HG03469 (cell line): ENCODE results near the gene RAB10.
A peak's percentile ranks its signal among the peaks of the same experiment; 100 is the strongest.
"Not testable (repeated sequence)": the region's sequence is repeated elsewhere in the genome, so short reads cannot be mapped to it uniquely, and the experiment has no call there.

Experiments used
- ATAC-seq: cut with Tn5 transposase; IDR thresholded peaks from one replicate; pipeline ENCODE4 v1.9.1; 2021; ENCODE audit warnings: mild to moderate bottlenecking, moderate library complexity, moderate number of reproducible peaks; ENCODE audit not compliant: unreplicated experiment

The RAB10 gene

DNA sequence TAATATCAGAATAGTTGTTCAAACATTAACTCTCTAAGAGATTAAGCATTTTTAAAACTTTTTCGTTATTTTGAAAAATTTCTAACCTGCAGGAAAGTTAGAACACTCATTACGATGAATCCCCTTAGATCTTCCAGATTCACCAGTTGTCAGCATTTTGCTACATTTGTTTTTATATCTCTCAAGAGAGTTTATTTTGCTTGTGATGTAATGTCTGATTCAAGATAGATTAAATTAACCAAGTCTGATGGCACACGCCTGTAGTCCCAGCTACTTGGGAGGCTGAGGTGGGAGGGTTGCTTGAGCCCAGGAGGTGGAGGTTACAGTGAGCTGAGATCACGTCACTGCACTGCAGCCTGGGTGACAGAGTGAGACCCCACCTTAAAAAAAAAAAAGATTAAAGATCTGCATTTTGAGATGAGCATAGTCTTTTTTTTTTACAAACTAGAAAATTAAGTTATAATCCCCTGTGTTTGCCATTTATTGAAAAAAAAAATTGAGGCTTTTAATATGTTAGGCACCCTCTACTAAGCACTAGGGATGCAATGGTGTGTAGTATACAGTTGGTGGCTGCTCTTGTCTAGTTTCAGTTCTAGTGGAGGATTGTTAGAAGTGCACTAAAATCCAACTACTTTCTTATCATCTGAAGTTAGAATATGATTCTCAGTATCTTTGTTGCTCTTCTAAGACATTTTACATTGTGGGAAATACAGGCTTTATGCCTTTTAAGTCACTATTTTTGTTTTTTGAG is 20.9 kb downstream of the RAB10 start:
- no peak for ATAC-seq

DNA sequence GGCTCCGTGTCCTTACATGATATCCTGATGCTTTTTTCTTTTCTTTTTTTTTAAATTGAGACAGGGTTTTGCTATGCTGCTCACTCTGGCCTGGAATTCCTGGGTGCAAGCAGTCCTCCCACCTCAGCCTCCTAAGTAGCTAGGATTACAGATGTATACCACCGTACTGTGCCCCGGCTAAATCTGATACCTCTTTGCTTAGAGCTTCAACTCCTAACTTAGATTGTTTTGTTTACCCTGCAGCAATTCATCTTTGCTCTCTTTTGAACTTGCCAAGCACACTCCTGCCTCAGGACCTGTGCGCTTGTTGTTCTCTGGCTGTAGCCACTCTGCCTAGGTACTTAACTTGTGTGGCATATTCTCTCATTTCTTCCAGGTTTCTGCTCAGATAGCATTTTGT is 24.5 kb downstream of the RAB10 start:
- no peak for ATAC-seq

GRCh38 chr2:26059542-26059941 is 25.7 kb downstream of the RAB10 start:
- no peak for ATAC-seq

- ATAC-seq: no peak
Observed at GRCh38 chr2:26061539-26061938, 27.7 kb downstream of the RAB10 start.

- ATAC-seq: no peak
Observed at GRCh38 chr2:26064846-26065245, 31.0 kb downstream of the RAB10 start.

- no peak for ATAC-seq
Observed at GRCh38 chr2:26067186-26067974, 33.5 kb downstream of the RAB10 start.

DNA sequence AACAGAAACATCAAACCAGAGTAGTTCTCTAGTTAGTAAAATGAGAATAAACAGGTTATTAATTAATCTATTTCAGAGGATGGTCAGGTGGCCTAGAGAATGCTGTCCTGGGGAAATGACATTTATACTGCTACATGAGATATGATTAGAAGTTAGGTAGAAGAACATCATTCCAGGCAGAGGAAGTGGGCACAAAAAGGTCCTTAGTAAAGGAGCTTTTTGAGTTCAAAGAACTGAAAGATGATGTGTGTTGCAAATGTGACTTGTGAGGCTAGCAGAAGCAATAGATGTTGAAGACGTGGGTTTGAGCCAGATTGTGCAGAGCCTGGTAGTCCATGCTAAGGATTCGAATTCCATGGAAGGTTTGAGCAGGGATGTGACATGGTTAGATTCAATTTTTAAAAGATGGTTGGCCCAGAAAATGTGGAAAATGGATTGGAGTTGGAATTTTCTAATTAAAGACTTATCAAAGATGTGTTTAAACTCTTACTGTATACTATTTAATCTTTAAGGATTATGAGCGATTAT is 34.2 kb downstream of the RAB10 start:
- no peak for ATAC-seq

GRCh38 chr2:26068602-26069298 is 34.9 kb downstream of the RAB10 start:
- peak; percentile 66 for ATAC-seq

DNA sequence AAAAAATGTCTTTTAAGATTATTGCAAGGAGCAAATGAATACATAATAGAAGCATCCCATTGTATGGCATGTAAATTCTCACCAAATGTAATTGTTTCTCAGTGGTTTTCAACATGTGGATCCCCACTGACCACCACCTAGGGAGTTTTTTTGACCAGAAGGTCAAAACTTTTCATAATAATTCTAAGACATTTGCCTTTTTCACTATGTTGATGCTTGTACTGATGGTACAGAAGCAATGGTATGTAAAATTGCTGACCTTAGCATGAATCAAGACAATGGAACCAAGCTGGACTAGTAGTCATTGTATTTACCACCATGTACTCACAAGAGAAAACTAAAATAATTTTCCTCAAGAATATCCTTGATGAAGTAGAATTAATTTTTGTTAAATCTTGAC is 36.8 kb downstream of the RAB10 start:
- ATAC-seq: no peak

DNA sequence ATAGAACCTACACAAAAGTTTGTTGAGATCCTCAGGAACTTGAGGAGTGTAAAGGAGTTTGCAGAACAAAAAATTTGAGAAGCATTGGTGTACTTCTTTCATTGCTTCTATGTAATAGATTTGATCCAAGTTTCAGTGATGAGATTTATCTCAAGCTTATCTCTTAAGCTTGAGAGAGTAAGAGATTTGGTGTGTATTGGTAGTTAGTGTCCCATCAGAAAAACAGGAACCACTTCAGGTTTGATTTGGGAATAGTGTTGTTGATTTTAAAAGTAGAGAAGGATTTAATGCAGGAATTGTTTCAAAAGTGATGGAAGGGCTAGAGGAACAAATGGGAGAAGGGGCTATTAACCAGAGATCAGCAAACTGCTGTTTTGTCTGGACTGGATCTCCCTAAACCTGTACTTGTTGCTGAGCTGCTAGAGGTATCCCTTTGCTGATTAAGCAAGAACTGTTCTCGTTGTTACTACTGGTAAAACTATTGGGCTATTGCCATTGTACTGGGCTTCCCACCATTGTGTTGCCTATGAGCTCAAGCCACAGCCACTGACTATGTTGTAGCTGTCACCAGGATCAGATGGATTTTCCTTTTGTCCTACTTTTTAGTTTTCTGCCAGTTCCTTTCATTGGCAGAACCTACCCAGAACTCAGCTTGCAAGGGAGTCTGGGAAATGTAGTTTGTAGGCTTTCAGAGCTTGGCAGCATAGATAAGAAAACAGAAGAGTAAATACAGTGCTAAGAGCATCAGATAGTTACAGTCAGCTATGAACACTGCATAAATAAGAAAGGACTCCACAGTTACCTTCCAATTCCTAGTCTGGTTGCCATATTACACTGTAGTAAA is 39.3 kb downstream of the RAB10 start:
- no peak for ATAC-seq

DNA sequence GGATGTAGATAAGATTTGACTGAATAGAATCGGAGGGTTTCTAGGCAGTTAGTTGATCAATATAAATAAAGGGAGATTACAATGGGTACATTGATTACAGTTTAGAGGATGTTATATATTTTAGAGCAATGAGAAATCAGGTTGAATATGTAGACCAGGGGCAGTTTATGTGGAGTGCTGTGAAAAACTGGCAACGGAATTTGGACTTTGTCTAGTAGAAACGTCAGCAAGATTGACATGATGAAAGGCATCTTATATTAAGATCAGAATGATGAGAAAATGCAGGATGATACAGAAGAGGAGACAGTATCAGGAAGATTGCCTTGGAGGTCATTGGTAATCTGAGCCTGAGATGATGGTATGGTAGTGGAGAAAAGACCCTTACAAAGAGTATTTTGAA is 39.9 kb downstream of the RAB10 start:
- no peak for ATAC-seq

DNA sequence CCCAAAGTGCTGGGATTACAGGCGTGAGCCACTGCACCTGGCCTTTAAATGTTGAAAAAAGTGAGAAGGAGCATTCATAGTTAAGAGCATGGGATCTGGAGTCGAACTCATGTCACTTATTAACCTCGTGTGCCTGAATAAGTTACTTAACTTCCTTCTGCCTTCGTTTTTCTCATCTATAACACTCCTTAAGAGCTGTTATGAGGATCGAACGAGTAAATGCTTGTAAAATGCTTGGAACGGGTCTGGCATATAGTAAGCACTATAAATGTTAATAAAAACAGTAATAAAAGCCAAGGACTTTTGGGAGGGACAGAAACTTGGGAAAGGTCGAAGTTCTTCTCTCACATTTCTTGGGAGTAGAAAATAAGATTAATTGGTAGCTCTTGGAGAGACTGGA is 40.8 kb downstream of the RAB10 start:
- no peak for ATAC-seq

DNA sequence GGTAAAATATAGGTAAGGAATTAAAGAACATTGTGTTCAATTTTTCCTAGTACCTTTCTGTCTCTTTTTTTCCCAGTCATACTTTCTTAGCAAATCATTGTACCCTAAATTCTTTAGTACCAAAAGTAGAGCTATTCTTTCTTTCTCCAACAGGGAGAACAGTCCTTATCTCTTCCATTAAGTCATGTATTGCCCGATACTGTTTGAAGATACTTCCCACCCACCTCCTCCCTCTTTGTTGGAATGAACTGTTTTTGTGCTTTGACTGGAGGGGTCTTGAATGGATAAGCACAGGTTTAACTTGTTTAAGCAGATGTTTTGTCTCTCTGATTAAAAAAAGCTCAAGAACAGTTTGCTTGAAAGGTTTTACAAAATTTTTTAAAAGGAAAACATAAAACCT is 41.3 kb downstream of the RAB10 start:
- no peak for ATAC-seq

- ATAC-seq: no peak
Observed at GRCh38 chr2:26076001-26076587, 42.2 kb downstream of the RAB10 start.

DNA sequence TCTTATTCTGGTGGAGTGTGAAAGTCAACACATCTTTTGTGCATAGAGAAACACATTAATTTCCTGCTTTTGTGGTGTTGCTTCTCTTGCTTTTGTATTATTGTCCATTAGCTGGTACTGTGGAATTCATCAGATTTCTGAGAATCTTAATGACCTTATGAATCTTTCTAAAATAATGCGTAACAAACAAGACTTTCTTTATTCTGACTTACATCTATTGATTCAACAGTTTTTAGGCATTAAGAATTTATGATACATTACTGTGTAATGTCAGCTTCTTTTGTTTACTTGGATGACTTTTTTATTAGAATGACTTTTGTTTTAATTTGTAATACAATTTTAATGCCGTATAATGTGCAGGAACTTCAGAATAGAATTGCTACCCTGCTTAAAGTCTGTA is 43.4 kb downstream of the RAB10 start:
- no peak for ATAC-seq

- ATAC-seq: no peak
Observed at GRCh38 chr2:26078939-26079338, 45.1 kb downstream of the RAB10 start.

- no peak for ATAC-seq
Observed at GRCh38 chr2:26080356-26080755, 46.5 kb downstream of the RAB10 start.

GRCh38 chr2:26080925-26081324 is 47.0 kb downstream of the RAB10 start:
- not testable (repeated sequence) for ATAC-seq

- ATAC-seq: no peak
Observed at GRCh38 chr2:26081556-26081955, 47.7 kb downstream of the RAB10 start.

DNA sequence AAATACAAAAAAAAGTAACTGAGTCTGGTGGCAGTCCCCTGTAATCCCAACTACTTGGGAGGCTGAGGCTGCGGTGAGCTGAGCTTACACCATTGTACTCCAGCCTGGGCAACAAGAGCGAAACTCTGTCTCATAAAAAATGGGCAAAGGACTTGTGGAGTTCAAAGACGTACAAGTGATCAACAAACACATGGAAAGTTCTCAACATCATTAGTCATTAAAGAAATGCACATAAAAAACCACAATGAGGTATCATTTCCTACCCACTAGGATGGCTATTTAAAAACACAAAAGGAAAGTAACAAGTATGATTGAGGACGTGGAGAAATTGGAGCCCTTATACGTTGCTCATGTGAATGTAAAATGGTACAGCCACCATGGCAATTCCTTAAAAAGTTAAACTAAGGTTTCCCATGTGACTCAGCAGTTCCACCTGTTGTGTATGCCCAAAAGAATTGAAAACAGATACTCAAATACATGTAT is 52.3 kb downstream of the RAB10 start:
- ATAC-seq: no peak
